SK-N-SH (cell line): ENCODE results near the gene CLCN1.

Source experiments
- CHD2 ChIP-seq: fragments of 150-350 bp; IDR thresholded peaks from 2 replicates; pipeline ENCODE4 v1.6.1; 2018; ENCODE audit warnings: low read length; ENCODE audit not compliant: partially characterized antibody
- CTCF ChIP-seq: fragments of 200-600 bp; sonication (generic); IDR thresholded peaks from 2 replicates; pipeline ENCODE4 v1.6.1; 2017; ENCODE audit warnings: antibody characterized with exemption, mild to moderate bottlenecking, moderate library complexity
- REST ChIP-seq: IDR thresholded peaks from 2 replicates; pipeline ENCODE4 v1.6.1; 2012; ENCODE audit warnings: mild to moderate bottlenecking, low read depth, low read length, moderate library complexity
- USF1 ChIP-seq: IDR thresholded peaks from 2 replicates; pipeline ENCODE4 v1.4.0; 2012; ENCODE audit warnings: low read depth, borderline replicate concordance

DNA sequence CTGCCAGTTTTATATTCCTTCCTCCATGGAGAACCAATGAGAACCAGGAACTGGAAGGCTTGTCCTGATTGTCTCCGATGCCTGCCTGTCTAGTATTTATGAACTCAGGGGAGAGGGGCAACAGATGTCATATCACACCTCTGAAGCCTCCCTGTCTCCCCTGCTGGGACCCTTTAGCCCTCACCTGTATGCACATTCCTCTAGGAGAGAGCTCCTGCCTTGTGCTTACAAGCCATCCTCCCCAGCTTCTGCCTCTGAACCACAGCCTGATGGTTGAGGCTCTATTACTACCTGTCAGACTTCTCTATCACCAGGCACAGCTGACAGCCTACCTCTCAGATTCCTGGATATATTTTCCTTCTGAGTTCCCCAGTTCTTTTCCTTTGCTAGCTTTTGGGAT lies 52.5 kb downstream of the CLCN1 start:
- no peak for TF ChIP-seq REST
- no peak for TF ChIP-seq CTCF
- TF ChIP-seq CHD2: no peak
- no peak for TF ChIP-seq USF1
